ENCODE data around the gene TPRN. TPM values are rescaled to one million over a fixed set of nuclear protein-coding genes. Genes with fewer than 3 reads are reported as not detected.

The TPRN gene
- total RNA-seq, 1 donor from 2014 or later: 27.9 TPM

GRCh38 chr9:137237759-137238726, 37.5 kb upstream of the TPRN start:
- DNase-seq (ENCODE audit: missing footprints) (no peak), ATAC-seq (no peak)
- intact Hi-C loops (cut with DNase I): loop anchor here (5.0 kb wide), 1 partner anchor 51 kb away; the partner anchor contains the start of genes ANAPC2 and SSNA1

GRCh38 chr9:137236936-137237421, 36.4 kb upstream of the TPRN start:
- intact Hi-C loops (cut with DNase I): loop anchor here (5.0 kb wide), 1 partner anchor 50 kb away; the partner anchor contains the start of genes ANAPC2 and SSNA1
- ATAC-seq (no peak), DNase-seq (ENCODE audit: missing footprints) (no peak)

- ATAC-seq (peak; percentile 29), DNase-seq (ENCODE audit: missing footprints) (peak; percentile 92)
- intact Hi-C loops (cut with DNase I): loop anchor here (5.0 kb wide), 1 partner anchor 49 kb away; the partner anchor contains the start of genes ANAPC2 and SSNA1
Measured at GRCh38 chr9:137236238-137236935, 35.8 kb upstream of the TPRN start.

GRCh38 chr9:137235424-137236237, 35.1 kb upstream of the TPRN start:
- intact Hi-C loops (cut with DNase I): loop anchor here (5.0 kb wide), 1 partner anchor 48 kb away; the partner anchor contains the start of genes ANAPC2 and SSNA1
- DNase-seq (ENCODE audit: missing footprints): no peak
- no peak for ATAC-seq

- ATAC-seq (no peak), DNase-seq (ENCODE audit: missing footprints) (no peak)
- intact Hi-C loops (cut with DNase I): loop anchor here (5.0 kb wide), 1 partner anchor 48 kb away; the partner anchor contains the start of genes ANAPC2 and SSNA1
Measured at GRCh38 chr9:137234758-137235423, 34.4 kb upstream of the TPRN start.

GRCh38 chr9:137234055-137234697, 33.6 kb upstream of the TPRN start:
- intact Hi-C loops (cut with DNase I): no loop called here
- no peak for ATAC-seq

GRCh38 chr9:137233143-137233980, 32.8 kb upstream of the TPRN start:
- intact Hi-C loops (cut with DNase I): no loop called here
- ATAC-seq (no peak), DNase-seq (ENCODE audit: missing footprints) (no peak)

More at GRCh38 chr9:137234055-137234697, 33.6 kb upstream of the TPRN start:
- no peak for DNase-seq (ENCODE audit: missing footprints)

GRCh38 chr9:137232510-137232909, 32.0 kb upstream of the TPRN start:
- intact Hi-C loops (cut with DNase I): no loop called here
- no peak for ATAC-seq
- no peak for DNase-seq (ENCODE audit: missing footprints)

- no peak for ATAC-seq
- intact Hi-C loops (cut with DNase I): no loop called here
- DNase-seq (ENCODE audit: missing footprints): no peak
Measured at GRCh38 chr9:137232101-137232500, 31.6 kb upstream of the TPRN start.

GRCh38 chr9:137231372-137232039, 31.0 kb upstream of the TPRN start:
- no peak for ATAC-seq
- no peak for DNase-seq (ENCODE audit: missing footprints)
- intact Hi-C loops (cut with DNase I): no loop called here

GRCh38 chr9:137230705-137231371, 30.3 kb upstream of the TPRN start, which contains the start of gene SLC34A3:
SLC34A3 (plus strand) TSS chr9:137230901; CDS start chr9:137231703, 802 bp downstream.
- DNase-seq (ENCODE audit: missing footprints) (no peak), ATAC-seq (no peak)
- intact Hi-C loops (cut with DNase I): no loop called here

GRCh38 chr9:137229903-137230704, 29.6 kb upstream of the TPRN start:
- intact Hi-C loops (cut with DNase I): no loop called here
- DNase-seq (ENCODE audit: missing footprints): no peak
- ATAC-seq: no peak

- DNase-seq (ENCODE audit: missing footprints) (no peak), ATAC-seq (no peak)
- intact Hi-C loops (cut with DNase I): no loop called here
Measured at GRCh38 chr9:137228968-137229896, 28.7 kb upstream of the TPRN start.

GRCh38 chr9:137228506-137228967, 28.0 kb upstream of the TPRN start:
- DNase-seq (ENCODE audit: missing footprints): no peak
- intact Hi-C loops (cut with DNase I): no loop called here

More at GRCh38 chr9:137228506-137228967, 28.0 kb upstream of the TPRN start:
- ATAC-seq: no peak
